Stimulated activated CD8-positive, alpha-beta memory T cell treated with anti-CD3 and anti-CD28 coated beads, Interleukin-2, amount 100 ng/mL, for 48 hours (primary cell): Measurements from ENCODE around the gene PRKCB.

Source experiments
- DNase-seq, 2 donors: peaks; one replicate each; pipeline ENCODE4 v3.0.0-alpha.2; 2020; ENCODE audit warnings: low read depth in 2 of 2

Gene PRKCB

DNA sequence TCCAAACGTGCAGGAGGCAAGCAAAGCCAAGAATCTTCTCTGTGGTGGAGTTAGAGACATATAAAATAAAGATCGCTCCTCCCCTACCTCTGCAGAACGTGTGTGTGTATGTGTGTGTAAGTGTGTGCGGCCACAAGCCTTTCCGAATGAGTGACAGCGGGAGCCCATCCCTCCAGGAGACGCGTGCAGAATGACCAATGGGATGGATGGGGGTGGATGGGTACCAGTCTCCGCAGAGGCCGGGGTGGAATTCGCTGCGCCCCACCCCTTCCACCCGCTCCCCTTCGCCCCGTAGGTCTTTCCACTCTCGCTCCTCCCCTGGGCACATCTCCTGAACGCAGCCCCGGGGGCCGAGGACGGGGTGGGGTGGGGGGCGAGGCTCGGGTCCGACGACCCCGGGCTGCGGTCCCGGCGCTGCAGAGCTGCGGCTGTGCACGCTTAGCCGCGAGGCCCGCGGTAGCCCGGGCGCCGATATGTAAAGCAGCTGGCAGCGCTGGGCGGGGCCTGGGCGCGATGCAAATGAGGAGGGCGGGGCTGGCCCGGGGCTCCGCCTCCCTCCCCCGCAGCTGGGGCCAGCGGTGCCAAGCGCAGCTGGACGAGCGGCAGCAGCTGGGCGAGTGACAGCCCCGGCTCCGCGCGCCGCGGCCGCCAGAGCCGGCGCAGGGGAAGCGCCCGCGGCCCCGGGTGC is at the start of gene PRKCB:
Gene PRKCB, plus strand, starts transcription at position 594 of the 688 bp plus-strand sequence.
- peak; percentile 84 to 87 for DNase-seq

DNA sequence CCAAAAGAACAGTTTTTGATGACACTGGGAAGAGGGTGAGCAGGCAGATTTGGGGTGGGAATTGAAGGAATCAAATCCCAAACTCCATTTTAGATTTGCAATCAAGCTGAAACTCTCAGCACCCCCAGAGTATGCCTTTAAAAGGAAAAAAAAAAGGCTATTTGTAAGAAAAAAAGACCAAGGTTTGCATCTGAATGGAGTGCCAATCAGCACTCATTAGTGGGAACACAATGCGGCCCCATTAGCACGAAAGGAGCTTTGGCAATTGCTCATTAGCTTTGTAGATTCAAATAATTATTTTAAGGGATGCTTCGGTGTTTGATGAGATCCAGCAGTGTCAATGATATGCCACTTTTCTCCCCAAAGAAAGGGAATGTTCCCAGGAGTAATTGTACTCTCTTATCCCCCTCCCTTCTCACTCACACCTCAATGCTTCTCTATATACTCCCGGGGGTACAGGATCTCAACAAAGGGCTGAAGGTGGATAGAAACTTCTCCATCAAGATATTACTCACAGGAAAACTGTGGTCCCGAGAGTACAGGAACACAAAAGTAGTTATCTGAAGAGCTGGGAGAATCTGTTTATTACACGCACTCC is 48.7 kb upstream of the PRKCB start:
- no peak for DNase-seq

DNA sequence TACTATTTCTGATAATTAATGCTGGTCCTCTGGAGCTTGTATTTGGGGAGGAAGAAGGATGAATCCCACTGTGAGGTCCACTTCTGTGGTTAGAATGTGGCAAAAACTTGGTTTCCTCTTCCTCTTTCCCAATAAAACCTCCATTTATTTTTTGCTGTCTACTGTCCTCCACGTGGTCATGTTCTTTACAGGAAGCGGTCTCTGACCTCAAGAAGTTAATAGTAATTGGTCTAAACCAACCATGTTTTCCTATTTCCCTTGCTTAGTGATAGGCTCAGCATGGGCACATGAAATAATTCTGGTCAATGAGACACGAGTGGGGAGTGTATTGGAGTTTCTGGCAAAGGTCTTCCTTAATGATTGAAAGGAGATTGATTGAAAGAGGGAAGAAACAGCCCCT is 47.1 kb upstream of the PRKCB start:
- DNase-seq = no peak

DNA sequence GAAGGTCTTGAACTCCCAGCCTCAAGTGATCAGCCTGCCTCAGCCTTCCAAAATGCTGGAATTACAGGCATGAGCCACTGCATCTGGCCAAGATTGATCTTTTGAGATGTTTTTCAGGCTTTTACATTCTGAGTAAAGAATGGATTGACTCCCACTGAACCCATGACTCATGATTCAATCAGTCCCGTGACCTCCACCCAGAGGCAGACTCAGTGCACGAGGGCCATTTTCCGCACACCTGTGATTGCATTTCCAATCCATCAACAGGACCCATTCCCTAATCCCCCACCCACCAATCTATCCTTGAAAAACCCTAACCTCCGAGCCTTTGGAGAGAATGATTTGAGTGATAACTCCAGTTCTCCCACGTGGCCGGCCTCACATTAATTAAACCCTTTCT is 40.4 kb upstream of the PRKCB start:
- DNase-seq = no peak

DNA sequence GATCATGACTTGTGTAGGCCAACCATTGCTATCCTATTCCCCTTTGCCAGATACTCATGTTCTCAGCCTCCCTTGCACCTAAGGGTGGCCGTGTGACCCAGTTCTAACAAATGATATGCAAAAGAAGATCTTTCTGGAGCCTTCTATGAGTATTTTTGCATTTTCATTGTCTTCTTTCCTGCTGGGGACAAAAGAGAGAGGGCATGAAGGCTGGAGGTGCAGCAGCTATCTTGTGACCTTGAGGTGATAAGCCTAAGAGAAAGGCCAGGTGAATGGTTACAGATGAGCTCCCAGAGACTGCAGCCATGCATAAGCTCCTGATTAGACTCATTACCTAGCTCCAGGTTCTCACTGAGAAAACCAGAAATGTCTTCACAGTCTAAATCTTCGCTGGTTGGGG is 38.8 kb upstream of the PRKCB start:
- no peak for DNase-seq

DNA sequence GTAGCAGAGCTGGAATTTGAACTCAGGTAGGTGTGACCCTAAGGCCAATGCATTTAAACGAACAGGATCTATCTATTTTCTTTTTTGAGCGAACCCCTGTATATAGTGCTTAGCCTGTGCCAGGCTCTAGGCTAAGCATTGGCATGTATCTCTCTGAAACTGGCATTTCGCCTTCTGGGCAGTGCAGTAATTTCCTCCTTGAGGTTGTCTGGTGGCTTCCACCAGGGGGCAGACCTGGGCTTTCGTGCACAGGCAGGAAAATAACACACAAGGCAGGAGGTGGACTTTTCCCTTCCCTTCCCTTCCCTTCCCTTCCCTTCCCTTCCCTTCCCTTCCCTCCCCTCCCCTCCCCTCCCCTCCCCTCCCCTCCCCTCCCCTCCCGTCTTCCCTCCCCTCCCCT is 34.4 kb upstream of the PRKCB start:
- DNase-seq = peak; percentile 64 to 67

DNA sequence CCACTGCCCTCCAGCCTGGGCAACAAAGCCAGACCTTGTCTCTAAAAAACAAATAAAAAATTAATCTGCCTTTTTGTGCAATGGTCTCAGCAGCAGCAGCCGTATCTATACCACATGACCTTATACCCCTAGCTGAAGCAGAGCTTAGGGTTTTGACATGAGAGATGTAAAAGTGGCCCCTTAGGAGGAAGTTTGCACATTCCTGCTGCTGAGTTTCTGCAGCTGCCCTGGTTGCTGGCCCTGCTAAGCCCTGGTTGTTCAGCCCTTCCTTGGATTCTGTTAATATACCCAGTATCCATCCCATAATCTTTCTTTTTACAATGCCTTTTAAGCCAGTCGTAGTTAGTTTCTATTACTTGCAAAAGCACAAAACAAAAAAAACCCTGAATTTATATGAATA is 33.0 kb upstream of the PRKCB start:
- DNase-seq = no peak

DNA sequence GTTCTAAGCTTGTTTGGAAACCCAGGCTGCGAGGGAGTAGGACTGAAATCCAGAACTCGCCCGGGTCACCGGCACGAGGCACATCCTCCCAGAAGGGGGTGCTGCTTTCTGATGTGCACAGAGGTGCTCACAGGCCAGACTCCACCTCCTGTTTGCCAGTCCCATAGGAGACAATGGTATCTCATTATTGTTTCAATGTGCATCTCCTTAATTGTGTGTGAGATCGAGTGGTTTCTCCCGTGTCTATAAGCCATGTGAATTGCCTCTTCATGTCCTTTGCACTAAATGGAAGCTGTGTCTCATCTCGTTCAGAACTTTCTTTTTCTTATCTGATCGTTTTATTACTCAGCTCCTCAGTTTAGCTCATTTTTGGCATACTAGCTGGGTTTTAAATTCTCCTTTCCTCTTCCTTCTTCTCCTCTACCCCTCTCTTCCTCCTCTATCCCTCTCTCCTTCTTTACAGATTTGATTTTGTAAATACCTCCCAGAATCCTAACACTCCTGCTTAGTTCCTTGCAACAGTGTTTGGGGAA is 32.1 kb upstream of the PRKCB start:
- peak; percentile 39 to 52 for DNase-seq

DNA sequence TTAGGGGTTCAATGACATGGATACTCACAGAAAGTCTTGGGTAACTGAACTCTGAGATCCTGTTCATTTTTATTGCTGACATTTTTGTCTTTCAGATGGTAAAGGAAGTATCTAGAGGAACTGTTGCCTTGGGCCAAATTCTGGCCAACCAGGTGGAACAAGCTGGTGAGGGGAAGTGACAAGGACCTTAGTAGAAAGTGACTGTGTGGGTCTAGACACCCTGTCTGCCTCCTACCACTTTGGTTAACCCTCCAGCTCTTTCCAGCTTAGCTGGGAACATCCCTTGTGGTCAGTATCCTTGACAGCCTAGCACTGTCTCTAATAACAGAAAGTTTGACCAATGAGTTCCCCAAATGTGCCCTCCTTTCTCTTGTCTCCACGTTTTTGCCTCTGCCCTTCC is 28.8 kb upstream of the PRKCB start:
- no peak for DNase-seq

DNA sequence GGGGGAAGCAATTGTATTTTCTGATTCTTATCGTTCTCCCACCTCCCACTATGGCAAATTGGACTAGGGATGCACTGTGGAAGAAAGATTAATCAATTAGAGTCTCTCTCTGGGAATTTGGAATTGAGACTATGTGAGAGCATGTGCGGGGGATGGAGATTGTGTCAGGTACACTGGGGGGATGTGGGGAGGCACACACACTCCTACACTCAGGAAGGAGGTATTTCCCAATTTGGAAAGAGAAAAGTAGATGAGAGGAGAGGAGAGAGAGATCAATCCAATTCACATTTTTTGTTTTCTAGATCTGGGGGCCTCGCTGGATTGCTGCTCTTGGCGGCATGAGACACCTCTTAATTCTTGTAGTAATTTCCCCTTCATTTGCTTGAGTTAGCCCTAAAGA is 14.3 kb upstream of the PRKCB start:
- no peak for DNase-seq

DNA sequence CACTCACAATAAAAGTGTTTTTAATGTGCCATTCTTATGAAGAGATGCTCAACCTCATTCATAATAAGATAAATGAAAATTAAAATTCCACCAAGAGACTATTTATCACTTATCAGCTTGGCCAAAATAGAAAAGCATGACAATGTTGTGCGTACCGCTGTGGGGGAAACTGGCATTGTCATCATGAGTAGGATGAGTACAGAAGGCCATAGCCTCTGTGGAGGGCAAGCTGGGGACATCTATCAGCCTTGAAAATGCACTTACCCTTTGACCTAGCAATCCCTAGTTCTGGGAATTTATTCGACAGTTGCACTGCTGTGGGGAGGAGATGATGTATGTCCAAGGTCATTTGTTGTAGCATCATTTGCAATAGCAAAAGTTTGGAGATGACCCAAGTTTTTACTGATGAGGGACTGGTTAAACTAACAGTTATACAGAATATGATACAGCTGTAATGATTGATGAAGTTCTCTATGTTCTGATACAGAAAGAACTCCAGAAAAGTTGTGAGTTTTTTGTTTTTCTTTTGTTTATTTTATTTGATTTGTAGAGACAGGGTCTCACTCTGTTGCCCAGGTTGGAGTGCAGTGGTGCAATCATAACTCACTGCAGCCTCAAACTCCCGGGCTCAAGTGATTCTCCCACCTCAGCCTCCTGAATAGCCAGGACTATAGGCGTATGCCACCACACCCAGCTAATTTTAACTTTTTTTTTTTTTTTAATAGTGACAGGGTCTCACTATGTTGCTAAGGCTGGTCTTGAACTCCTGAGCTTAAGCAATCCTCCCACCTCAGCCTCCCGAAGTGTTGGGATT is 13.7 kb upstream of the PRKCB start:
- DNase-seq = no peak

DNA sequence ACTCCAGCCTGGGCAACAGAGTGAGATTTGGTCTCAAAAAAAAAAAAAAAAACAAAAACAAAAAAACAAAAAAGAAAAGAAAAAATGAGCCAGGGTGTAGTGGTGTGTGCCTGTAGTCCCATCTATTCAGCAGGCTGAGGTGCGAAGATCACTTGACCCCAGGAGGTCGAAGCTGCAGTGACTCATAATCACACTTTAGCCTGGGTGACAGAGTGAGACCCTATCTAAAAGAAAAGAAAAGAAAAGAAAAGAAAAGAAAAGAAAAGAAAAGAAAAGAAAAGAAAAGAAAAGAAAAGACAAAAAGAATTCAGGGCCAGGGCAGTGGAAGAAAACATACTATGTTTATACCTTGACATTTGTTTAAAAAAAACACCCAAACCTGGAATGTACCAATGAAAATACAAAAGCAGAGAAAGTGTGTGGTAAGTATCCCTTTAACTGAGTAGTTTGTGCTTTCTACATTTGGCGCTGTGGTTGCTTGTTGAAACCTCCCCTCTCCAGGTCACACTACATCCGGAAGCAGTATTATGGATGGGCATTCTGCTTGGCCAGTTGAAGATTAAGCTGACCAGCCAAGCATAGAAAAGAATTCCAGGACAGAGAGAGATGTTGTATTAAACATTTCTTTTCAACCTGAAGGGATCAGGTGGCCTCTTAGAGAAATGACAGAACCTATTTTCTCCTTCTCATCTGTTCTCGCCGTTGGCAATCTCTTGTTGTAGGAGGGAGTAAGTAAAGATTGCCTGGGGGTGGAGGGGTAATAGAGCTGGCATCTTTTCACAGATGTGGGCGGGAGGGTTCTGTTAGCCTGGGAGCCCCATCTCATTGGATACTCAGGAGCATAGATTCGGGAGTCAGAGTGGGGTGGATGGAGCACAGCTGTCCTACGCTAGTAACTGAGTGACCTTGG is 12.1 kb upstream of the PRKCB start:
- no peak for DNase-seq

DNA sequence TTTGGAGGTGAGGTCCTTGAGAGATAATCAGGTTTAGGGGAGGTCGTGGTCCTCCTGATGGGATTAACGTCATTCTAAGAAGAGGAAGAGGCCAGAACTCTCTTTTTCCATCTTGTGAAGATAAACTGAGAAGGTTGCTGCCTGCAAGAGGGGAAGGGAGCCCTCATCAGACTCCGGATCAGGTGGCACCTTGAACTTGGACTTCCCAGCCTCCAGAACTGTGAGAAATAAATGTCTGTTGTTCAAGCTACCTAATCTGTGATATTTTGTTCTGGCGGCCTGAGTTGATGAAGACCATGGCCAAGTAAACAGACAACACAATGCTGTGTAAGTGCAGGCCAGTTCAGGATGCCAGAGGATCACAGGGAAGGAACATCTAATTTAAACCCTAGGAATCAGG is 10.9 kb upstream of the PRKCB start:
- no peak for DNase-seq

DNA sequence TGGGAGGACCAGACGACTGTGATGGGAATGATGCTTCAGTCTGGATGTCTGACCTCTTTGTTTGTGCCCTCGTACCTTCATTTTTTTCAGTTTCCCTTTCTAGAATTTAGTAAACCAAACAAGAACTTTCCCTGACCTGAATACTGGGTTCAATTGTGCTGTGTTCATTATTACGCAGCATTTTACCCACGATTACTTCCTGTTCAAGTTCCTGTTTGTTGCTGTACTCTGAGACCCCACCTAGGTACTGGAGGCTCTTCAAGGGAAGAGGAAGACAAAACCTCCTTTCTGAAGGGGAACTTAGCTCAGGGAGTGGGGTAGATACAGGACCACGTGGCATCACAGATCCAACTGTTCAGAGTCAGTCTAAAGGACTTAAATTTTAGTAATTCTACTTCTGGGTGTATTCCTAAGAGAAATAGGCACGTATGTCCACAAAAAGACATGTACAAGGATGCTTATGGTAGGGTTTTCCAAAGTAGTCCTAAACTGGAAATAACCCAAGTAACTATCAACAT is 9.2 kb upstream of the PRKCB start:
- DNase-seq = no peak

DNA sequence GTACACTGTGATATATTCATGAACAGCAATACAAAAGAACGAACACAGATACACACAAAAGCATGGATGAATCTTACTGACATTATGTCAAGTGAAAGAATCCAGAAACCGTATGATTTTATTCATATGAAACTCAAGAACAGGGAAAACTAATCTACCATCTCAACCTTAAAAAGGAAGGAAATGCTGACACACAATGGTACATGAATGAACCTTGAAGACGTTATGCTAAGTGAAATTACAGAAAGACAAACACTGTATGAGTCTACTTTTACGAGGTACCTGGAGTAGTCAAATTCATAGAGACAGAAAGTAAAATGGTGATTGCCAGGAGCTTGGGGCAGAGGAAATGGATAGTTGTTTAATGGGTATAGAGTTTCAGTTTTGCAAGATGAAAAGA is 8.7 kb upstream of the PRKCB start:
- no peak for DNase-seq

DNA sequence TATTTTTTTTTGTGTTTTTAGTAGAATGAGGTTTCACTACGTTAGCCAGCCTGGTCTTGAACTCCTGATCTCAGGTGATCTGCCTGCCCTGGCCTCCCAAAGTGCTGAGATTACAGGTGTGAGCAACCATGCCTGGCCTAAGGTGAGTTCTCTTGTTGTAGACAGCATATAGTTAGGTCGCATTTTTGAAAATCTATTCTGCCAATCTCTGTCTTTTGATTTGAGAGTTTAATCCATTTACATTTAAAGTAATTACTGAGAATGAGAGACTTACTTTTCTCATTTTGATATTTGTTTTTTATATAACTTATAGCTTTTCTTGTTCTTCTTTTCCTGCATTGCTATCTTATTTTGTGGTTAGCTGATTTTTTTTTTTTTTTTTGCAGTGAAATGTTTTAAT is 6.3 kb upstream of the PRKCB start:
- DNase-seq = no peak

DNA sequence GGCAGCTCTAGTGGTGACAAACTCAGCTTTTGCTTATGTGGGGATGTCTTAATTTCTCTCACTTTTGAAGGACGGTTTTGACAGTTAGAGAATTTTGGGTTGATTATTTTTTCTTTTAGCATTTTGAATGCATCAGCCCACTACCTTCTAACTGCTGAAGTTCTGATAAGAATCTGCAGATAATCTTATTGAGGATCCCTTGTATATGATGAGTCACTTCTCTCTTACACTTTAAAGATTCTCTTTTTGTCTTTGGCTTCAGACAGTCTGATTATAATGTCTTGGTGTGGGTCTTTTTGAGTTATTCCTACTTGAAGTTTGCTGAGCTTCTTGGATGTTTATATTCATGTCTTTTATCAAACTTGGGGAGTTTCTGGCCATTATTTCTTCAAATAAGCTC is 5.5 kb upstream of the PRKCB start:
- DNase-seq = no peak

DNA sequence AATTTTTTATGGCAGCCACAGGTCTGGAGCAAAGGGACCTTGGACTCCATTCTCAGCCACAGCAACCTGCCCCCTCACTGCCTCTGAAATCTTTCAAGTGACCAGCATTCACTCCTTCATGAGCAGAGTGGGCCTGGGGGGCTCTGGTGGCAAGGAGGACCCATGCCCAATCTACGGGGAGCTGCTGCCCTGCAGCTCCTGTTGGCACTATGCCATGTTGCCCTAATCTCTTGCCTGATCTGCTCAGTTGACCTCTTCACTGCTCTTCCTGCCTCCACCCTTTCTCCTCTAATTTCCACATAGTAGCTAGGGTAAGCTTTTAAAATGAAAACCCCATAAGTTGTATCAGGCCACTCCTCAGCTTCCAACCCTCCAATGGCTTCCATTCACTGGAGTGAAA is 2.9 kb upstream of the PRKCB start:
- no peak for DNase-seq

DNA sequence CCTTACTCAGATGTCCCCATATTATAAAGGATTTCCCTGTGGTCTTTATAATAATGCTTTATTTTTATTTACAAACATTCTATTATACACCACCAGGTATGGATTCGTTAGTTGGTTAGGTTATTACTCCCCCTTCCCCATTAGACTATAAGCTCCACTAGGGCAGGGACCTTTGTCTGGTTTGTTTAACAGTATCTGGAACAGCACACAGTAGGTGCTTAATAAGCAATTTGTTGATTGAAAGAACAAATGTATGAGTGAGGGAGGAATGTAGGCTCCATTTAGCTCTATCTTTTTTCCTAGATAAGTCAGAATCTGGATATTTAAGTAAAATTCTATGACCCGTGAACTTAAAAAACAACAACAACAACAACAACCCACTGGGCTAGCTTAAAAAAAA is 2.3 kb upstream of the PRKCB start:
- DNase-seq = no peak

DNA sequence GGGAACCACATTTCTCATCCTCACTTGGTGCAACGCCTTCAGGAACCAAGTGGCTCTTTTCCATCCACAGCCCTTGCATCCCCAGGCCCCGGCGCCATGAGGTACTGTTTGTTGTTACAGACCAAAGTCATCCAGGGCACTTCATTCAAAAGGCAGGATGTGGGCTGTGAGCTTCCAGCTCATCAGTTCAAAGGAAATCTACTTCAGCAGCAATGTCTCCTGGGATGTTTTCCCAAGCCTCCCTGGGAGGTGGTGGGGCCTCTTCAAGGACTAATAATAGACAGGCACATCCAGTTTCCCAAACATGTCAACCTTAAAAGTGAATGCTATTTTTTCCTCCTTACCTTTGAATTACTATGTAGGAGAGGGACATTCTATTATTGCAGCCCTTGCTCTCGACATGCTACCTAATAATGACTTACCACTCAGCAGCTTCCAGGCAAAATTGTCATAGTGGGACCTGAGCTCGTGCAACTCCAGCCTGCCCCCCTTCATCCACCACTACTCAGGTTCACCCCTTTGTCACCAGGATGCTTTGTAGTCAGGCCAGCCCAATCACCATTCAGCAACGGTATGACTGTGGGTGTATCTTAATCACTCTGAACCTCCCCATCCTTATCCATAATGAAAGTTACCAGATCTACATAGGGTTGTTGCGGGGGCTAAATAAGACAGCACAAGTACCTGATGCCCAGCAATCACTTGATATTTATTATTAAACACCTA is 1.7 kb upstream of the PRKCB start:
- DNase-seq = no peak

DNA sequence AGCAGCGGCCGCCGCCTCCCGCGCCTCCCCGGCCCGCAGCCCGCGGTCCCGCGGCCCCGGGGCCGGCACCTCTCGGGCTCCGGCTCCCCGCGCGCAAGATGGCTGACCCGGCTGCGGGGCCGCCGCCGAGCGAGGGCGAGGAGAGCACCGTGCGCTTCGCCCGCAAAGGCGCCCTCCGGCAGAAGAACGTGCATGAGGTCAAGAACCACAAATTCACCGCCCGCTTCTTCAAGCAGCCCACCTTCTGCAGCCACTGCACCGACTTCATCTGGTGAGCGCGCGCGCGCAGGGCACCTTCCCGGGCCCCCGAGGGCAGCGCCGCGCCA is 258 bp downstream of the PRKCB start:
- no peak for DNase-seq
